NAMALWA (cell line): Measurements from ENCODE around the gene ABLIM2.

Source experiments
- DNase-seq: peaks from one replicate; pipeline ENCODE4 v3.0.0-alpha.2; 2015; ENCODE audit warnings: low spot score

ABLIM2 gene

GRCh38 chr4:8070736-8071718 lies 87.6 kb downstream of the ABLIM2 start:
- DNase-seq: no peak

- DNase-seq: no peak
These were observed 89.4 kb downstream of the ABLIM2 start for GRCh38 chr4:8069102-8069752.

GRCh38 chr4:8067945-8068896 lies 90.4 kb downstream of the ABLIM2 start:
- DNase-seq: no peak

GRCh38 chr4:8067274-8067936 lies 91.2 kb downstream of the ABLIM2 start:
- DNase-seq: no peak

- DNase-seq: no peak
These were observed 92.2 kb downstream of the ABLIM2 start for GRCh38 chr4:8066336-8066931.

- DNase-seq: no peak
These were observed 94.5 kb downstream of the ABLIM2 start for GRCh38 chr4:8063974-8064563.

GRCh38 chr4:8061573-8061972 lies 97.0 kb downstream of the ABLIM2 start:
- DNase-seq: no peak

- no peak for DNase-seq
These were observed 97.5 kb downstream of the ABLIM2 start for GRCh38 chr4:8061145-8061544.

- DNase-seq: no peak
These were observed 98.0 kb downstream of the ABLIM2 start for GRCh38 chr4:8060632-8061031.

- no peak for DNase-seq
These were observed 100.6 kb downstream of the ABLIM2 start for GRCh38 chr4:8058031-8058479.

- no peak for DNase-seq
These were observed 103.4 kb downstream of the ABLIM2 start for GRCh38 chr4:8055206-8055605.

GRCh38 chr4:8053688-8054449 lies 104.7 kb downstream of the ABLIM2 start:
- DNase-seq: no peak

- DNase-seq: no peak
These were observed 106.4 kb downstream of the ABLIM2 start for GRCh38 chr4:8052160-8052691.

- no peak for DNase-seq
These were observed 107.0 kb downstream of the ABLIM2 start for GRCh38 chr4:8051644-8052043.

GRCh38 chr4:8050555-8051206 lies 107.9 kb downstream of the ABLIM2 start:
- peak; percentile 45 for DNase-seq

GRCh38 chr4:8050180-8050554 lies 108.4 kb downstream of the ABLIM2 start:
- DNase-seq: no peak

- no peak for DNase-seq
These were observed 109.5 kb downstream of the ABLIM2 start for GRCh38 chr4:8048856-8049676.
